Left lung (tissue), 10 donors: Measurements from ENCODE around the gene PRSS22. TPM values are rescaled to one million over a fixed set of nuclear protein-coding genes. Genes with fewer than 3 reads are reported as not detected.

ENCODE experiments used
- ATAC-seq: fragments of 200-7000 bp; cut with Tn5 transposase; one replicate; pipeline ENCODE4 v1.9.1; 2020; ENCODE audit warnings: moderate library complexity
- DNase-seq, 4 donors: peaks; one replicate each; pipeline ENCODE4 v3.0.0-alpha.2; 2013 to 2020
- H3K27ac ChIP-seq, 2 donors: fragments of 200-600 bp; sonication (generic) in 1 of 2; one replicate each; pipeline versions ENCODE4 v1.5.0 to v1.8.0; 2020 to 2021
- H3K27me3 ChIP-seq, 2 donors: fragments of 200-600 bp; sonication (generic) in 1 of 2; one replicate each; pipeline versions ENCODE4 v1.5.0 to v1.8.0; 2020 to 2021
- H3K36me3 ChIP-seq, 2 donors: fragments of 200-600 bp; sonication (generic) in 1 of 2; one replicate each; pipeline versions ENCODE4 v1.5.0 to v1.8.0; 2020 to 2021
- H3K4me1 ChIP-seq, 2 donors: fragments of 200-600 bp; one replicate each; pipeline ENCODE4 v1.8.0; 2021
- H3K4me3 ChIP-seq, 2 donors: fragments of 200-600 bp; sonication (generic) in 1 of 2; one replicate each; pipeline versions ENCODE4 v1.5.0 to v1.8.0; 2020 to 2021; ENCODE audit warnings: mild to moderate bottlenecking in 1 of 2
- H3K9me3 ChIP-seq, 2 donors: fragments of 200-600 bp; sonication (generic) in 1 of 2; one replicate each; pipeline versions ENCODE4 v1.5.0 to v1.8.0; 2020 to 2021
- intact Hi-C, 2 donors: fragments of 100-400 bp; cut with DNase I; formaldehyde crosslinking; loops; one replicate each; pipeline versions ENCODE4 v1.11.2 to v1.14.2; 2022
- polyA plus RNA-seq, 6 donors: library from polyadenylated mRNA; unstranded; fragments of 120-200 nt; gene quantifications; one replicate each; pipeline ENCODE4 v1.2.1, GENCODE V29; 2013; ENCODE audit not compliant: insufficient read length in 6 of 6
- total RNA-seq, 2 donors: library from RNA; stranded (reverse); fragmentation: NEBNext Ultra II Directional; extraction: Animal tissue kit (Norgen Biotek cat#: 25700); gene quantifications; one replicate each; pipeline ENCODE4 v1.2.1, GENCODE V29; 2021
- TF ChIP-seq, protein P1 (sequence below), 2 donors: fragments of 200-600 bp; sonication (generic) in 1 of 2; IDR thresholded peaks; one replicate each; pipeline versions ENCODE4 v1.5.0 to v1.8.0; 2021; ENCODE audit warnings: antibody characterized with exemption in 2 of 2
- donor health status: DM: no; HTN: yes; CAD: no.
- donor health status: DM: no; HTN: no; CAD: no.

The PRSS22 gene
- total and polyA plus RNA-seq, 8 donors: 11.9 to 17.3 (median 15.9) TPM

DNA sequence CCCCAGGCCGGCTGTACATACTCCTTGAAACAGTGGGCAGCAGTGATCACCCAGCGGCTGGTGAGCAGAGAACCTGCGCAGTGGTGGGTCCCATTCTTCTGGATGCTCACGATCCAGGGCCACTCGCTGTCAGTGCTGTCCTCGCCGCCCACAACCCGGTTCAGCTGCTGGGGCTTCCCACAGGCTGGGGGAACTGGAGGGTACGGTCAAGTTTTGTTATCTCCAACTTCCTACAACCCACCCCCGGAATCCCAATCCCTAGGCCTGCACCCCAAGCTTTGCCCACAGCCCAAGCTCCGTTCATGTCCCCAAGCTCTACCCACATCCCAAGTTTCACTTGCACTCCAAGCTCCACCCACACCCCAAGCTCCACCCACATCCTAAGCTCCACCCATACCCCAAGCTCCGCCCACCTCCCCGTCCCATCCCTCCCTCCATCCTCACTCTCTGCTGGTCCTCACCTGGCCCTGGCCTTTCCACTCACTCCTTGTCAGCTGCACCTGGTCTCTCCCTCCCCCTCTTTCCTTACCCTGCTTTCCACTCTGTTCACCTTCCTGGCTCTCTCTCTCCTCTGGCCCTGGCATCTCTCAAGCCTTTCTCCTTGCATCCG lies 1.8 kb downstream of the PRSS22 start:
- intact Hi-C loops: no loop called here
- Histone ChIP-seq H3K4me3 (no peak overlapping the region), H3K27me3 (peaks cover 0 to 68% of the 10 kb centered on the region in 2 donors), H3K27ac (no peak overlapping the region), H3K4me1 (peaks cover 0 to 5% of the 10 kb centered on the region in 2 donors), H3K36me3 (peaks cover 0 to 5% of the 10 kb centered on the region in 2 donors), H3K9me3 (peaks cover 0 to 16% of the 10 kb centered on the region in 2 donors)
- ATAC-seq: no peak
- TF ChIP-seq, protein P1, sequence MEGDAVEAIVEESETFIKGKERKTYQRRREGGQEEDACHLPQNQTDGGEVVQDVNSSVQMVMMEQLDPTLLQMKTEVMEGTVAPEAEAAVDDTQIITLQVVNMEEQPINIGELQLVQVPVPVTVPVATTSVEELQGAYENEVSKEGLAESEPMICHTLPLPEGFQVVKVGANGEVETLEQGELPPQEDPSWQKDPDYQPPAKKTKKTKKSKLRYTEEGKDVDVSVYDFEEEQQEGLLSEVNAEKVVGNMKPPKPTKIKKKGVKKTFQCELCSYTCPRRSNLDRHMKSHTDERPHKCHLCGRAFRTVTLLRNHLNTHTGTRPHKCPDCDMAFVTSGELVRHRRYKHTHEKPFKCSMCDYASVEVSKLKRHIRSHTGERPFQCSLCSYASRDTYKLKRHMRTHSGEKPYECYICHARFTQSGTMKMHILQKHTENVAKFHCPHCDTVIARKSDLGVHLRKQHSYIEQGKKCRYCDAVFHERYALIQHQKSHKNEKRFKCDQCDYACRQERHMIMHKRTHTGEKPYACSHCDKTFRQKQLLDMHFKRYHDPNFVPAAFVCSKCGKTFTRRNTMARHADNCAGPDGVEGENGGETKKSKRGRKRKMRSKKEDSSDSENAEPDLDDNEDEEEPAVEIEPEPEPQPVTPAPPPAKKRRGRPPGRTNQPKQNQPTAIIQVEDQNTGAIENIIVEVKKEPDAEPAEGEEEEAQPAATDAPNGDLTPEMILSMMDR (IDR thresholded peaks at IDR 0.05): no peak
- no peak for DNase-seq

DNA sequence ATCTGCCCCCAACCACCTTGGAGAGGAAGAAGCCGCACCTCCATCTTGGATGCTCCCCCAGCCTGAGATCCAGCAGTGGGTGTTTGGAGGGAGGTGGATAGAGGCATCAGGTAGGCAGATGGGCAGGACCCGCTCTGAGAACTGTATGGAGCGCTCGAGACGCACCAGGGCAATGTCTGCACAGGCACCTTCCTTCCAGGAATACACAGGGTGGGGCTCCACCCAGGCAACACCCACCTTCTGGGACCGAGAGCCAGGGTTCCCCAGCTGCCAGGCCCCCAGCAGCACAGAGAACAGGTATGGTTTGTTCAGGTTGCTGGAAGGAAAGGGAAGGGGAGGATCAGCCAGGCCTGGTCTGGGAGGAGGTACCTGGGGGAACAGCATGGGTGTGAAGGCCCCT lies 2.4 kb downstream of the PRSS22 start:
- ATAC-seq (no peak), DNase-seq (no peak)
- no peak overlapping the region for H3K4me3 ChIP-seq
- H3K36me3 ChIP-seq: peaks cover 0 to 5% of the 10 kb centered on the region in 2 donors
- H3K4me1 ChIP-seq: peaks cover 0 to 5% of the 10 kb centered on the region in 2 donors
- H3K27me3 ChIP-seq: peaks cover 0 to 68% of the 10 kb centered on the region in 2 donors
- no peak overlapping the region for H3K27ac ChIP-seq
- intact Hi-C loops: no loop called here
- peaks cover 0 to 12% of the 10 kb centered on the region in 2 donors for H3K9me3 ChIP-seq
- TF ChIP-seq, protein P1 (IDR thresholded peaks at IDR 0.05): no peak

DNA sequence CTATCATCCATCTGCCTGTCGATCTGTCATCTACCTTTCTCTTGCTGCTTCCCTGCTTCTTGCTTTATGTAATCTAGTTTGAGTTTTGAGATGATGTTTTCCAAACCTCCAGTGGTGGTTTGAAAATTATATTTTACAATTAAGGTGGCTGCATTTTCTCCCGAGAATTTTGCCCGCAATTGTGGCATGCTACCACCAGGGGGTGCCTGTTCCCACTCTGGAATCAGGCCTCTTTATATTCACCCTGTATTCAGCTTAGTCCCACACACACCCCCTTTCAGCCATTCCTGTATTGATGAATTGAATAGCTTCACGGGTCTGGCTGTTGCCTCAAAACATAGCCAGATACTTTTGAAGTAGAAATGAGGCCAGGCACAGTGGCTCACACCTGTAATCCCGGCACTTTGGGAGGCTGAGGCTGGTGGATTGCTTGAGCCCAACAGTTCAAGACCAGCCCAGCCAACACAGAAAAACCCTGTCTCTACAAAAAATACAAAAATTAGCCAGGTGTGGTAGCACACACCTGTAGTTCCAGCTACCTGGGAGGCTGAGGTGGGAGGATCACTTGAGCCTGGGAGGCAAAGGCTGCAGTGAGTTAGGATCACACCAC lies 3.2 kb downstream of the PRSS22 start:
- TF ChIP-seq, protein P1 (IDR thresholded peaks at IDR 0.05): peak in 1 of 2 donors; percentile 45
- no peak overlapping the region for H3K4me3 ChIP-seq
- H3K4me1 ChIP-seq: peaks cover 0 to 5% of the 10 kb centered on the region in 2 donors
- H3K9me3 ChIP-seq: peaks cover 0 to 12% of the 10 kb centered on the region in 2 donors
- H3K27ac ChIP-seq: no peak overlapping the region
- H3K27me3 ChIP-seq: peaks cover 0 to 62% of the 10 kb centered on the region in 2 donors
- H3K36me3 ChIP-seq: peaks cover 0 to 5% of the 10 kb centered on the region in 2 donors
- ATAC-seq (no peak), DNase-seq (no peak)
- intact Hi-C loops: no loop called here

DNA sequence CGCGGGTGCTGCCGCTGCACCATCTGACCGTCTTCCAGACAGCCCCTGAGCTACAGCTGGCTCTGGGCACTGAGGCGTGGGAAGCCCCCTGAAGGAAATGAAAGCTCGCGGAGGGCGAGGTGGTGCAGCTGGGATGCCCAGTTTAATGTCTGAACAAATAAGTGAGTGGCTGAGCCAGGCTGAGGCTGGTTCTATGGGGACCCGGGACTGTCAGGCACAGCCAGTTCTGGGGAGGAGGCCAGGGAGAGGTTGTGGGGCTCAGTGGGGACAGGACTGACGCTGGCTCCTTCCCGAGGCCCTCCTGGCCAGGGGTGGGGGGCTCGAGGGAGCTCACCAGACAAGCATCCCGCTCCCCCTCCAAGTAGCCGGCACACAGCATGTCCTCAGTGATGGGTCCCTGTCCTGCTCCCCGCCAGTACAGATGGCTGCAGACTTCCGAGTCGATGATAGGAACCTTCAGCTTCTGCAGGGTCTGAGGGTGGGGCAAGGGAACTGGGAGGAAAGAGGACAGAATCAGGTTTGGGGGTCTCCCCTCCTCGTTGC lies 4.4 kb downstream of the PRSS22 start:
- Histone ChIP-seq H3K27ac (no peak overlapping the region), H3K36me3 (peaks cover 0 to 5% of the 10 kb centered on the region in 2 donors), H3K9me3 (peaks cover 0 to 12% of the 10 kb centered on the region in 2 donors), H3K4me1 (peaks cover 0 to 5% of the 10 kb centered on the region in 2 donors), H3K4me3 (no peak overlapping the region), H3K27me3 (peaks cover 0 to 59% of the 10 kb centered on the region in 2 donors)
- DNase-seq (peak in 1 of 4 donors; percentile 67), ATAC-seq (no peak)
- TF ChIP-seq, protein P1 (IDR thresholded peaks at IDR 0.05): no peak
- intact Hi-C loops: no loop called here
